HG03103 (cell line): ENCODE measurements around the gene TECPR1.

Source experiments
- ATAC-seq: cut with Tn5 transposase; IDR thresholded peaks from one replicate; pipeline ENCODE4 v1.9.1; 2021; ENCODE audit warnings: low read depth; ENCODE audit not compliant: unreplicated experiment

Gene TECPR1

DNA sequence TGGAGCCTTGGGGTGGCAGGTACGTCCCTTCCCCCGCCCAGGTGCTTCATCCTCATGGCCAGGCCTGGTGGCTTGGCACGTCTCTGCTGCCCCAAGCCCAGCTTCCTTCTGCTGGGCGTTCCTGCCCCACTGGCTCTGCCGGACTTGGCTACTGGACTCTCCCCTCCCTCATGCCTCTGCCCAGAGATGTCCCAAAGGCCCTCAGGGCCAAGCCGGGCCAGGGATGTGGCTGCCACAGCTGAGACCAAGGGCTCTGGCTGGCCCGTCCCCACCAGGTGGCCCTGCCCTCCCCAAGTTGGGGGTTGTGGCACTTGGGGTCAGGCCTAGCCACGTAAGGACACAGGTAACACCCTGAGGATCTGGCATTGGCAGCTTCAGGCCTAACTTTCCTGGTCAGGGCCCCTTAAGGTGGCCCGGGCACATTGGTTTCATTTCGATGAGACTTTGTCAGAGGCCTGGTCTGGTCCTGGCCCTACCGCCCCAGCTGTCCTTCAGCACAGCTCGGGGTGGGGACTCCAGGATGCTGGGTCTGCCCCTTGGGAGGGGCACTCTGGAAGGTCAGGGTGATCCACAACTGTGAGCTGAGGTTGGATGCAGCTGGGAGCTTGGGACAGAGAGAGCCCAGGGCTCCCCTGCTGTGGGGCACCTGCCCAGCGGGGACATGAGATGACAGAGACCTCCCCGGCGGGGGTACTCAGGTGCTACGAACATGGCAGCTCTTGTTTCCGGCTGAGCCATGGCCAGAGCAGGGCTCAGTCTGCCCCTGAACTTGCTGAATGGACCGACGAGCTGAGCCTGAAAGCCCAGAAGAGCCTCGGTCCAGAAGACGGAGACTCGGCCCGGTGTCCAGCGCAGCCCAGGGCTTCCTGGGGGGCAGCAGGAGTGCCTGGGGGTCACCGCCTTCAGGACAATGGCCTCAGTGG lies 37.9 kb downstream of the TECPR1 start:
- ATAC-seq, result no peak

GRCh38 chr7:98213296-98213887 lies 38.6 kb downstream of the TECPR1 start:
- ATAC-seq, result no peak

- ATAC-seq, result no peak
Measured at GRCh38 chr7:98212532-98213041, 39.4 kb downstream of the TECPR1 start.

GRCh38 chr7:98211676-98212531 lies 40.1 kb downstream of the TECPR1 start:
- no peak for ATAC-seq

GRCh38 chr7:98211221-98211675 lies 40.8 kb downstream of the TECPR1 start, which contains the start of gene BHLHA15:
Gene BHLHA15 (plus strand): TSS chr7:98211439. CDS start chr7:98212310, 871 bp downstream.
- no peak for ATAC-seq

DNA sequence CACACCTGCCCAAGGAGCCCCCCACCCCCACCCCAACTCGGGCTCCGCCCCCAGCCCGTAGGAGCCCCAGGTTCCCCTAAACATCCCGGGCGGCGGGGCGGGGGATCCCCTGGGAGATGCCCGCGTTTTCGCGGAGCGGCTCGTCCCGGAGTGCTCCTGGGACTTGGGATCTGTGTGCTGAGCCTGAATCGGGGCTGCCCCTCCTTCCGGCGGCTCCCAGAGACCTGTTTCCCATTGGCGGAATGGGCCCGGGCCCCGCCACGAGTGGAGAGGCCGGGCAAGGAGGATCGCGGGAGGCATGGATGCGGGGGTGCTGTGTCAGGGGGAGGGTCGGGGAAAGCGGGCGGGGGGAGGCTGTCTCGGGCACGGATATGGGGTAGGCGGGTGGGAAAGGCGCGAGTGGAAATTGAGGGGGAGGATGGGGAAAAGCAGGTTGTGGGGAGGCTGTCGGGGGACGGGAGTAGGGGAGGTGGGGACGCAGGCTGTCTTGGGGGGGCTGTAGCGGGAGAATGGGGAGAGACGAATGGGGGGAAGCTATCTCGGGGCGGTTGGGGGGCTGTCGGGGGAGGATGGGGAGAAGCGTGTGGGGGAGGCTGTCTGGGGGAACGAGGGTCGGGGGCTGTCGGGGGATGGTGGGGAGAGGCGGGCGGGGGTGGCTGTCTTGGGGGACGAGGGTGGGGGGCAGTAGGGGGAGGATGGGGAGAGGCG lies 41.4 kb downstream of the TECPR1 start:
- no peak for ATAC-seq

GRCh38 chr7:98209166-98209920 lies 42.7 kb downstream of the TECPR1 start:
- no peak for ATAC-seq

GRCh38 chr7:98206451-98207330 lies 45.3 kb downstream of the TECPR1 start:
- no peak for ATAC-seq

- no peak for ATAC-seq
Measured at GRCh38 chr7:98205162-98205845, 46.7 kb downstream of the TECPR1 start.

DNA sequence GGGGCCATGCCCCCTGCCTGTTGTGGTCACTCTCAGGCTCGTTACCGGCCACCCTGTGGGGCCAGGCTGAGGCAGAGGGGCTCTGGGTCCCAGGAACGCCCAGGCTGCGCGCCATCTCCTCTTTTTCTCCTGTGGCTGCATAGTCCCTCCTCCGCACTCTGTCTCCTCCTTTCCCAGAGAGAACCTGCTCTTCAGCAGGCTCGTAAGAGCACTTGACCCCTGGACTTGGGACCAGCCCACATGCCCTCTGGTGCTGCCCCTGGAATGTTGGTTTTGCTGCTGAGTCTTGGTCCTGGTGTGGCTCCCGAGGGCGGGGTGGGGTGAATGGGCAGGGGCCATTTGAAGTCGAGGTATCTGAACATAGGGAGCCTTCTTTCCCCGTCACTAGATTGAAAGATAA lies 47.4 kb downstream of the TECPR1 start:
- no peak for ATAC-seq

DNA sequence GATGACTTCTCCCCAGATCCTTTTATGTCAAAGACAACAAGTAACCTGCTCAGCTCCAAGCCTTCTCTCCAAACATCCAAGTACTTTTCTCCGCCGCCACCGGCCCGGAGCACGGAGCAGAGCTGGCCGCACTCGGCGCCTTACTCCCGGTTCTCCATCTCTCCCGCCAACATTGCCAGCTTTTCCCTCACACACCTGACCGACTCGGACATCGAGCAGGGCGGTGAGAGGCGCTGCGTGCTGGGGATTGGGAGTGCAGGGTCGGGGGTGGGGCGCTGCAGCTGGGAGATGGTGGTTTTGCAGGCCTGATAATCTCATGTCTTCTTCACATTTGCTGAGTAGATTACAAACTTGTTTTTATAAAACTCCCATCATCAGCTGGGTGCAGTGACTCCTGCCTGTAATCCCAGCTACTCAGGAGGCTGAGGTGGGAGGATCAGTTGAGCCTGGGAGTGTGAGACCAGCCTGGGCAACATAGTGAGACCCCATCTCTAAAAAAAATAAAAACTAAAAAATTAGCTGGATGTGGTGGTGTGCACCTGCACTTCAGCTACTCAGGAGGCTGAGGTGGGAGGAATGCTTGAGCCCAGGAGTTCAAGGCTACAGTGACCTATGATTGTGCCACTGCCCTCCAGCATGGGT lies 47.9 kb downstream of the TECPR1 start:
- no peak for ATAC-seq

- no peak for ATAC-seq
Measured at GRCh38 chr7:98203261-98203963, 48.6 kb downstream of the TECPR1 start.

DNA sequence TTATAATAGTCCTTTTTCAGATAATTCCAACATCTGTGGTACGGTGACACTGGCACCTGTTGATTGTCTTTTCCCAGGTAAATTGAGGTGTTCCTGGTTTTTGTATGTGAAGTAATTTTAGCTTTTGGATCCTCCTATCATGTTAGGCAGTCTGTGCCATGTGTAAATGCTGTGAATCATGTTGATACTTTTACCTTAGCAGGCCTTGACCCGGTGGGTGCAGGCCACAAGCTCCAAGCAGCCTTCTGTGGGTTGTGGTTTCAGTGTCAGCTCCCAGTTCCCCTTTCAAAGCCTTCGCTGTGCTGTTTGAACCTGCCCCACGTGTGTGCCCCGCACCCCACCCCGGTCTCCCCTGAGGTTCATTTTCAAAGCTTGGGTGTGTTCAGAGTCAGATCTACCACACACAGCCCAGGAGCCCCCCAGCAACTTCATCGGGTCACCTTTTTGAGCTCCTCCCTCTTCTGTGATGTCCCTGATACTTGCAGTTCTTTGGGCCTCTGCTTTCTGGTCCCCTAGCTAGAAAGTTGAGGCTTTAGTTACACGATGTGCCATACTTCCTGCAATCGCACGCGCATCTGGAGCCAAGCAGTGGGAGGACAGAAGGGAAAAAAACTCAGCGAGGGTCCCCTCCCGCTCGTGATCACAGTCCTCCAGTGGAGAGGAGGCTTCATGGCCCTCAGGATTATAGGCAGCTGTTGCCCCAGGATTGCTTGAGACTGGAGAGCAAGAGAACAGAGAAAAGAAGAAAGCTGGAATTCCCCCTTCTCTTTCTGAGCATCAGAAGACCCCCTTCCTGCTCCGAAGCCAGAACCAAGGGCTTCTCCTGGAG lies 49.5 kb downstream of the TECPR1 start:
- ATAC-seq, result peak; percentile 86

DNA sequence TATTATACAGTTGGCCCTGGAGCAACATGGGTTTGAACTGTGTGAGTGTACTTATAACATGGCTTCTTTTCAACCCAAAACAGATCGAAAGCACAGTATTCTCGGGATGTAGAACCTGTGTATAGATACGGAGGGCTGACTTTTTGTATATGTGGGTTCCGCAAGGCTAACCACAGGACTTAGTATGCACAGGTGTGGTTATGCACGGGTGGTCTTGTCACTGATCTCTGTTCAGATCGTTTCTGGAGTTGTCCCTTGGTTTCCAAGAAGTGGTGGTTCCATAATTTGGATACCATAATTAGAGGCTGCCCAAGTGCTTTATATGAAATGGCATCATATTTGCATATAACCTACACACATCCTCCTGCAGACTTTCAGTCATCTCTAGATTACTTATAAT lies 51.7 kb downstream of the TECPR1 start:
- ATAC-seq, result peak; percentile 40

DNA sequence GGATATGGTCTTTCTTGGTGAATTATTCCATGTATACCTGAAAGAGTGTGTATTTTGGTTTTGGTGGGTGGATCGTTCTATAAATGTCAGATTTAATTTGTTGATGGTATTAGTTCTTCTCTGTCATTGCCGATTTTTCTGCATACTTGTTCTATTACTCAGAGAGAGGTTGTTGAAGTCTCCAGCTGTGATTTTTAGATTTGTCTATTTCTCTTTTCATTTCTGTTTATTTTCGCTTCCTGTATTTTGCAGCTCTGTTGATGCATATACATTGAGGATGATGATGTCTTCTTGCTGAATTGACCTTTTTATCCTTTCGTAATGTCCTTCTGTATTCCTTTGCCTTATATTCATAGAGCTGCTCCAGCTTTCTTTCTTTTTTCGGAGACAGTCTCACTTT lies 52.9 kb downstream of the TECPR1 start:
- ATAC-seq, result no peak
